ENCODE measurements around the gene MINDY4.

MINDY4 gene

GRCh38 chr7:30835396-30835915 lies 64.2 kb downstream of the MINDY4 start:
- Histone ChIP-seq H3K9me3 (ENCODE audit: control insufficient read depth, insufficient read depth, low read depth, low read length) (no peaks in the 10 kb centered on the region), H3K4me1 (ENCODE audit: control insufficient read depth, insufficient read depth, low read length) (no peaks in the 10 kb centered on the region), H3K36me3 (ENCODE audit: control insufficient read depth in 2 of 2, insufficient read depth in 1 of 2, low read length in 2 of 2) (no peaks in the 10 kb centered on the region), H3K27ac (ENCODE audit: extremely low read depth, low read depth, low read length) (no peak overlapping the region), H3K4me3 (ENCODE audit: low read depth, low read length) (no peak overlapping the region)
- TF ChIP-seq ZNF311 (tag by site-specific recombination; IDR thresholded peaks at IDR 0.05; ENCODE audit: borderline replicate concordance) (no peak), SP7 (tag by site-specific recombination; IDR thresholded peaks at IDR 0.05) (no peak), ZNF10 (tag by site-specific recombination; IDR thresholded peaks at IDR 0.05) (no peak), ZNF701 (tag by site-specific recombination; IDR thresholded peaks at IDR 0.05) (no peak), ZNF544 (tag by site-specific recombination; IDR thresholded peaks at IDR 0.05) (no peak), ZNF133 (tag by site-specific recombination; IDR thresholded peaks at IDR 0.05) (no peak), ZNF146 (tag by site-specific recombination; IDR thresholded peaks at IDR 0.05) (no peak), YY1 (tag by site-specific recombination; IDR thresholded peaks at IDR 0.05) (no peak)
- POLR2A ChIA-PET = no interaction called here
- CTCF ChIA-PET = no interaction called here

DNA sequence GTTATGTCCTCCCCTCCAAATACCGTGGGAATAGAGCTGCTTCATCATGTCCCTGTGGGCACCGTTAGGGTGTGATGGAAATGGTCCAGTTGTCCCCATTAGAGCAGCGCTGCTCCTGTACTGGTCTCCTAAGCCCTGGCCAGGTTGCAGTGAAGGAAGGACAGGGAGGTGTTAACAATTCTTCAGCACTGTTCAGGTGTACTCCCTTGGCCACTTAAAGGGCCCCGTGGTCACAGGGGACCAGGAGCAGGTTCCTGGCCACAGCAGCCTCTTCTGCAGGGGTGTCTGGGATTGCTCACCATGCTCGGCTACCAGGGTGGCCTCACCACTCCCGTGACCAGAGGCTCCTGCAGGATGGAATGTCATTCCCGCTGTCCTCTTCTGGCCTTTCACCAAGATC lies 65.8 kb downstream of the MINDY4 start:
- Histone ChIP-seq H3K4me3 (ENCODE audit: low read depth, low read length) (no peak overlapping the region), H3K9me3 (ENCODE audit: control insufficient read depth, insufficient read depth, low read depth, low read length) (no peaks in the 10 kb centered on the region), H3K27ac (ENCODE audit: extremely low read depth, low read depth, low read length) (no peak overlapping the region), H3K4me1 (ENCODE audit: control insufficient read depth, insufficient read depth, low read length) (no peaks in the 10 kb centered on the region), H3K36me3 (ENCODE audit: control insufficient read depth in 2 of 2, insufficient read depth in 1 of 2, low read length in 2 of 2) (no peaks in the 10 kb centered on the region)
- no peak for TF ChIP-seq ZNF76 (tag by site-specific recombination; IDR thresholded peaks at IDR 0.05; ENCODE audit: borderline replicate concordance, low read depth)
- no peak for TF ChIP-seq ZNF19 (tag by site-specific recombination; IDR thresholded peaks at IDR 0.05; ENCODE audit: low read depth)
- TF ChIP-seq SCRT2 (tag by site-specific recombination; IDR thresholded peaks at IDR 0.05) = no peak
- no peak for TF ChIP-seq ZNF155 (tag by site-specific recombination; IDR thresholded peaks at IDR 0.05)
- no peak for TF ChIP-seq PBX3 (CRISPR knock-in tag; IDR thresholded peaks at IDR 0.05)
- no peak for TF ChIP-seq ZNF362 (tag by site-specific recombination; IDR thresholded peaks at IDR 0.05)
- no peak for TF ChIP-seq ZNF37A (tag by site-specific recombination; IDR thresholded peaks at IDR 0.05)
- TF ChIP-seq ZNF335 (tag by site-specific recombination; conservative IDR thresholded peaks at IDR 0.05) = no peak
- ChIA-PET CTCF (no interaction called here), POLR2A (no interaction called here)

DNA sequence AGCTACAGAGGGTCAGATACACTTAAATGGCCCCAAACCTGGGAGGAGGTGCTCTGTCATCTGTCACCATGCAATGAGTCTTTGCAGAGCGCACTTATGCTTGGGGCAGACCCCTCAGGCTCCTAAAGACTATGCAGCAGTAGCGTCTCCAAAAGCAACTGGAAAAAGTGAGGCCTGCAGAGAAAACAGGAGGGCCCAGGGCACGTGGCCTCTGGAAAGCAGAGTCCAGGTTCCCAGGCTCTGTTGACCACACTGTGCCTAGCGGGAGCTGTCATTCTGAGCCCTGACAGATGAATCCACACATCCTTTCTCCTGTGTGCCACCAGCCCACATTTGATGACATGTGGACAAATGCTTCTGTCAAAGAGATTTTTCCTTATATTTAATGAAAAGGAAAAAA lies 66.4 kb downstream of the MINDY4 start:
- Histone ChIP-seq H3K4me3 (ENCODE audit: low read depth, low read length) (no peak overlapping the region), H3K27ac (ENCODE audit: extremely low read depth, low read depth, low read length) (no peak overlapping the region), H3K9me3 (ENCODE audit: control insufficient read depth, insufficient read depth, low read depth, low read length) (no peaks in the 10 kb centered on the region), H3K4me1 (ENCODE audit: control insufficient read depth, insufficient read depth, low read length) (no peaks in the 10 kb centered on the region), H3K36me3 (ENCODE audit: control insufficient read depth in 2 of 2, insufficient read depth in 1 of 2, low read length in 2 of 2) (no peaks in the 10 kb centered on the region)
- POLR2A ChIA-PET = no interaction called here
- CTCF ChIA-PET = no interaction called here
- TF ChIP-seq ZNF585B (tag by site-specific recombination; IDR thresholded peaks at IDR 0.05) (no peak), ZNF521 (tag by site-specific recombination; IDR thresholded peaks at IDR 0.05) (no peak), ZNF837 (tag by site-specific recombination; IDR thresholded peaks at IDR 0.05) (no peak), ZNF747 (tag by site-specific recombination; IDR thresholded peaks at IDR 0.05) (no peak), KLF1 (tag by site-specific recombination; IDR thresholded peaks at IDR 0.05) (no peak), HOXA7 (CRISPR knock-in tag; IDR thresholded peaks at IDR 0.05; ENCODE audit: borderline replicate concordance) (no peak), ZNF791 (tag by site-specific recombination; IDR thresholded peaks at IDR 0.05) (no peak), ZNF239 (tag by site-specific recombination; IDR thresholded peaks at IDR 0.05) (no peak), ZNF654 (tag by site-specific recombination; IDR thresholded peaks at IDR 0.05; ENCODE audit: low read depth) (no peak), ZNF266 (tag by site-specific recombination; IDR thresholded peaks at IDR 0.05; ENCODE audit: low read depth) (no peak), MZF1 (tag by site-specific recombination; IDR thresholded peaks at IDR 0.05; ENCODE audit: borderline replicate concordance) (no peak), KLF7 (tag by site-specific recombination; IDR thresholded peaks at IDR 0.05; ENCODE audit: borderline replicate concordance) (no peak), ZBTB7A (tag by site-specific recombination; IDR thresholded peaks at IDR 0.05; ENCODE audit: low read depth) (no peak), ZNF157 (tag by site-specific recombination; IDR thresholded peaks at IDR 0.05) (no peak)
- TF ChIP-seq, protein P1, sequence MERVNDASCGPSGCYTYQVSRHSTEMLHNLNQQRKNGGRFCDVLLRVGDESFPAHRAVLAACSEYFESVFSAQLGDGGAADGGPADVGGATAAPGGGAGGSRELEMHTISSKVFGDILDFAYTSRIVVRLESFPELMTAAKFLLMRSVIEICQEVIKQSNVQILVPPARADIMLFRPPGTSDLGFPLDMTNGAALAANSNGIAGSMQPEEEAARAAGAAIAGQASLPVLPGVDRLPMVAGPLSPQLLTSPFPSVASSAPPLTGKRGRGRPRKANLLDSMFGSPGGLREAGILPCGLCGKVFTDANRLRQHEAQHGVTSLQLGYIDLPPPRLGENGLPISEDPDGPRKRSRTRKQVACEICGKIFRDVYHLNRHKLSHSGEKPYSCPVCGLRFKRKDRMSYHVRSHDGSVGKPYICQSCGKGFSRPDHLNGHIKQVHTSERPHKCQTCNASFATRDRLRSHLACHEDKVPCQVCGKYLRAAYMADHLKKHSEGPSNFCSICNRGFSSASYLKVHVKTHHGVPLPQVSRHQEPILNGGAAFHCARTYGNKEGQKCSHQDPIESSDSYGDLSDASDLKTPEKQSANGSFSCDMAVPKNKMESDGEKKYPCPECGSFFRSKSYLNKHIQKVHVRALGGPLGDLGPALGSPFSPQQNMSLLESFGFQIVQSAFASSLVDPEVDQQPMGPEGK (tag by site-specific recombination; IDR thresholded peaks at IDR 0.05) = no peak
